Activated naive CD4-positive, alpha-beta T cell treated with anti-CD3 and anti-CD28 coated beads, Interleukin-2, amount 10 ng/mL, durations not matched to agents 7 days and 5 days (primary cell): ENCODE data around the gene ZNF518B.
"Not testable (repeated sequence)": the region's sequence is repeated elsewhere in the genome, so short reads cannot be mapped to it uniquely, and the experiment has no call there.

Source experiments
- CTCF ChIA-PET: fragments of 350-600 bp; sonication (Branson Sonifier 250); formaldehyde crosslinking; loops from one replicate; lab custom pipeline; 2021; ENCODE audit warnings: antibody characterized with exemption; lab: Charles Lee
- DNase-seq: peaks from one replicate; pipeline ENCODE4 v3.0.0-alpha.2; 2020
- H3K27ac Mint-ChIP-seq: one replicate; pipeline ENCODE4 v1.8.0; 2021; ENCODE audit warnings: mild to moderate bottlenecking, moderate library complexity, mixed read lengths
- H3K27me3 Mint-ChIP-seq: one replicate; pipeline ENCODE4 v1.8.0; 2021; ENCODE audit warnings: mild to moderate bottlenecking, mixed read lengths
- H3K36me3 Mint-ChIP-seq: one replicate; pipeline ENCODE4 v1.8.0; 2021; ENCODE audit warnings: mixed read lengths
- H3K4me1 Mint-ChIP-seq: one replicate; pipeline ENCODE4 v1.8.0; 2021; ENCODE audit warnings: mixed read lengths
- H3K4me3 Mint-ChIP-seq: one replicate; pipeline ENCODE4 v1.8.0; 2021; ENCODE audit warnings: mild to moderate bottlenecking, moderate library complexity, mixed read lengths
- H3K9me3 Mint-ChIP-seq: one replicate; pipeline ENCODE4 v1.8.0; 2021; ENCODE audit warnings: mixed read lengths

The ZNF518B gene

GRCh38 chr4:10441512-10441911 lies 15.7 kb downstream of the ZNF518B start:
- no peak overlapping the region for H3K4me3 Mint-ChIP-seq
- CTCF ChIA-PET, result interaction anchor here (1.7 kb wide), 1 partner anchor 19 kb away, joined by 4 read pairs; no protein-coding TSS in a partner anchor

DNA sequence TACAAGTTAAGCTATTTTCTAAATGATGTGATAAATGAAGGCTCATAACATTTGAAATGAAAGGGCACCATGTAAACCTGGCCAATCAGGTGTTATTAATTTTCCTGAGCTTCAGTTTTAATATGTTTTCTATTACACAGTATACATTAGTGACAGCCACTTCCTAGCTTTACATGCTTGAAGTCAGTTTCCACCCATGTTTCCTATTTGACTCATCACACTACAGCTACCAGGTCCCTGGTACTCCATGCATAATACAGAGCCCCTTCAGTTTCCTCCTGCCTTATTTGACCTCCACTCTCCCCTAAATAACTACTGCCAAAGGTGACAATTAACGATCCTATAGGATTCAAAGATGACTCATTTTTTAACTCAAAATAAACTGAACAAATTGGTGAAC lies 18.3 kb downstream of the ZNF518B start:
- Mint-ChIP-seq H3K27ac (no peak overlapping the region), H3K27me3 (no peaks in the 10 kb centered on the region), H3K4me3 (no peak overlapping the region), H3K36me3 (peaks cover 18% of the 10 kb centered on the region), H3K4me1 (no peaks in the 10 kb centered on the region), H3K9me3 (peaks cover 19% of the 10 kb centered on the region)
- CTCF ChIA-PET, result no interaction called here
- no peak for DNase-seq

More at GRCh38 chr4:10441512-10441911, 15.7 kb downstream of the ZNF518B start:
- H3K36me3 Mint-ChIP-seq, result peaks cover 44% of the 10 kb centered on the region
- no peaks in the 10 kb centered on the region for H3K4me1 Mint-ChIP-seq
- DNase-seq, result no peak
- H3K27ac Mint-ChIP-seq, result no peak overlapping the region
- peaks cover 40% of the 10 kb centered on the region for H3K9me3 Mint-ChIP-seq
- H3K27me3 Mint-ChIP-seq, result no peaks in the 10 kb centered on the region

DNA sequence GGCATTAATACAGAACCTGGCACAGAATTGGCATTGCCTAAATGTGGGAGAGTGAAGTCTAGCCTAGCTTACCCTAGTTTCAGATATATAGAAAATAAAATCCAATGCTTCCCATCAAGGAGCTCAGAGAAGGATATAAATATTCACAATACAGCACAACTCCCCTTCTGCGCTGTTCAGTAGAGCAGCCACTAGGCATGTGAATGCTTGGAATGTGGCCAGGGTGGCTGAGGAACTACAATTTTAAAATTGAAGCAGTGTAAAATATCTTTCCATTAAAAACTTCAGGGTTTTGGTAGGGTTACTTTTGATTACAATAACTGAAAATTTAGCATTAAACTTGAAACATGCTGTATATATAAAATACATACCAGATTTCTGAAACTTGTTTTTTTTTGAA lies 19.5 kb downstream of the ZNF518B start:
- H3K27me3 Mint-ChIP-seq, result no peaks in the 10 kb centered on the region
- CTCF ChIA-PET, result no interaction called here
- H3K27ac Mint-ChIP-seq, result no peak overlapping the region

DNA sequence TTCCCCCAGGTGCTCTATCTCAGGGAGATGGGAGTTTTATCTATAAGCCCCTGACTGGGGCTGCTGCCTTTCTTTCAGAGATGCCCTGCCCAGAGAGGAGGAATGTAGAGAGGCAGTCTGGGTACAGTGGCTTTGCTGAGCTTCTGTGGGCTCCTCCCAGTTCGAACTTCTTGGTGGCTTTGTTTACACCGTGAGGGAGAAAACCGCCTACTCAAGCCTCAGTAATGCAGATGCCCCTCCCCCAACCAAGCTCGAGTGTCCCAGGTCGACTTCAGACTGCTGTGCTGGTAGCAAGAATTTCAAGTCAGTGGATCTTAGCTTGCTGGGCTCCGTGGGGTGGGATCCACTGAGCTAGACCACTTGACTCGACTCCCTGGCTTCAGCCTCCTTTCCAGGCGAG lies 29.5 kb downstream of the ZNF518B start:
- DNase-seq, H3K27ac Mint-ChIP-seq, H3K36me3 Mint-ChIP-seq, H3K4me3 Mint-ChIP-seq, CTCF ChIA-PET, H3K27me3 Mint-ChIP-seq, H3K4me1 Mint-ChIP-seq, H3K9me3 Mint-ChIP-seq: not testable (repeated sequence)

More for the DNA sequence above, 19.5 kb downstream of the ZNF518B start:
- peaks cover 7% of the 10 kb centered on the region for H3K36me3 Mint-ChIP-seq
- H3K4me1 Mint-ChIP-seq, result no peaks in the 10 kb centered on the region
- DNase-seq, result no peak
- peaks cover 7% of the 10 kb centered on the region for H3K9me3 Mint-ChIP-seq
- no peak overlapping the region for H3K4me3 Mint-ChIP-seq

GRCh38 chr4:10421344-10422055 lies 35.7 kb downstream of the ZNF518B start:
- Mint-ChIP-seq H3K36me3 (no peaks in the 10 kb centered on the region), H3K4me1 (peaks cover 18% of the 10 kb centered on the region), H3K27ac (peak overlapping the region; percentile 56), H3K9me3 (peaks cover 2% of the 10 kb centered on the region), H3K4me3 (no peak overlapping the region), H3K27me3 (no peaks in the 10 kb centered on the region)
- DNase-seq, result no peak
- CTCF ChIA-PET, result interaction anchor here (0.8 kb wide), 1 partner anchor 18 kb away, joined by 4 read pairs; no protein-coding TSS in a partner anchor

- Mint-ChIP-seq H3K27ac (no peak overlapping the region), H3K4me1 (peaks cover 35% of the 10 kb centered on the region), H3K27me3 (no peaks in the 10 kb centered on the region), H3K36me3 (no peaks in the 10 kb centered on the region), H3K9me3 (no peaks in the 10 kb centered on the region), H3K4me3 (no peak overlapping the region)
- CTCF ChIA-PET, result no interaction called here
- no peak for DNase-seq
Measured at GRCh38 chr4:10417740-10418139, 39.5 kb downstream of the ZNF518B start.

DNA sequence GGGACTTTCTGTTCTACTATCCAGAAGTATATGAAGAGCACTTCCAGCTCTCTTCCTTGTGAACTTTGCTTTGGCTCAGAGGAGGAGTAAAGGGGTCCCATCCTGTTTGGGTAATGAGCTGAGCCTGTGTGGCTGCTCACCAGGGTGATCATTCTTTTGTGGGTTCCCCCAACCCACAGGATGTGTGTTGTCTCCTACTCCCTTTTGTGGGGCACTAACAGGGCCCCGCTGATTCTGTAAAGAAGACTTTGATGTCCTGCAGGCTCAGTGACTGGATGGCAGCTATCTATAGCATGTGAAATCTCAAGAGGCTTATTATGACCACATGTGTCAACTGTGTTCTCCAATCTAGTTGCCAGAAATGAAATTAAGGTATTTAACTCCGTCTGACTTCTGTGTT lies 40.8 kb downstream of the ZNF518B start:
- CTCF ChIA-PET, result no interaction called here
- Mint-ChIP-seq H3K36me3 (no peaks in the 10 kb centered on the region), H3K27ac (peak overlapping the region; percentile 56), H3K9me3 (no peaks in the 10 kb centered on the region), H3K27me3 (peaks cover 3% of the 10 kb centered on the region), H3K4me1 (peaks cover 34% of the 10 kb centered on the region), H3K4me3 (no peak overlapping the region)
- DNase-seq, result peak; percentile 58

DNA sequence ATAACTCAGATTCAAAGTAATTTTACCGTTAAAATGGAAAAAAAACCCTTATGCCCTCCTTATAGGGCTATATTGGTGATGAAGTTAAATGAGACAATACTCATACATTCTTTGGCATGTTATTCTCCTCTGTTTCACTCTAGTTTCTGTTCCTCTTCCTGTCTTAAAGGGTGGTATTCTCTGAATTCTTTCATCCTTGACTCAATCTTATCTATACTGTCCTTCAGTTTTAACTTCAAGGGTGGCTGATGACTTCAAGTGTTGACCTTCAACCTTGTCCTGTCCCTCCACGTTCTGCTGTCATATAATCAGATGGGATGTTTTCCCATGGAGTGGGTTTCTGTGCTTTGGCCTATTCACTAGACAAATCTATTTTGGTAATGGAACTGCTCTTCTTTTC lies 44.0 kb downstream of the ZNF518B start:
- Mint-ChIP-seq H3K9me3 (no peaks in the 10 kb centered on the region), H3K27ac (no peak overlapping the region), H3K4me1 (peaks cover 30% of the 10 kb centered on the region), H3K27me3 (peaks cover 3% of the 10 kb centered on the region), H3K4me3 (no peak overlapping the region), H3K36me3 (no peaks in the 10 kb centered on the region)
- CTCF ChIA-PET, result no interaction called here
- no peak for DNase-seq

- Mint-ChIP-seq H3K9me3 (no peaks in the 10 kb centered on the region), H3K4me1 (no peaks in the 10 kb centered on the region), H3K27me3 (no peaks in the 10 kb centered on the region), H3K36me3 (no peaks in the 10 kb centered on the region), H3K4me3 (no peak overlapping the region), H3K27ac (no peak overlapping the region)
- no peak for DNase-seq
- CTCF ChIA-PET, result interaction anchor here (1.2 to 8.8 kb wide), 2 partner anchors 55 to 244 kb away, joined by 5 to 163 read pairs; no protein-coding TSS in a partner anchor
Measured at GRCh38 chr4:10405672-10406071, 51.6 kb downstream of the ZNF518B start.

- Mint-ChIP-seq H3K4me3 (no peak overlapping the region), H3K27ac (no peak overlapping the region)
Measured at GRCh38 chr4:10403633-10404445, 53.4 kb downstream of the ZNF518B start.

DNA sequence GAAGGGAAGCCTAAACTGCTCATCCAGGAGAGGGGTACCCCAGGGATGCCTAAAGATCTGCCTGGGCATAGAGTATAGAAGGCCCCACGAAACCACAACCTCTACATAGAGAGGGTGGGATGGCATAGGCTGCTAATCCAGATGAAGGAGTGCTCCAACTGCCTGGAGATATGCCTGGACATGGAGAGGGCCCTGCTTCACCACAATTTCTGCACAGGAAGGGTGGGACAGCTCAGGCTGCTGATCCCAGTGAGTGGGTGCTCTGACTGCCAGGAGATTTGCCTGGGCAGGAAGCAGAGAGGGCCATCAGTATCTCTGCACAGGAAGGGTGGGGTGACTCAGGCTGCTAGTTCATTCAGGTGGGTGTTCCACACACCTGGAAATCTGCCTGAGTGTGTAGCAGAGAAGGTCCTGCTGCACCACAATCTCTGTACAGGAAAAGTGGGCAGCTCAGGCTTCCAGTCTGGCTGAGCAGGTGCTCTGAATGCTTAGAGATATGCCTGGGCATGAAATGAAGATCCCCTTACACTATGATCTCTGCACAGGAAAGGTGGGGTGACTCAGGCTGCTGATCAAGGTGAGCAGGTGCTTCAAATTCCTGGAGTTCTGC lies 61.1 kb downstream of the ZNF518B start:
- CTCF ChIA-PET, result no interaction called here
- Mint-ChIP-seq H3K4me1 (peaks cover 17% of the 10 kb centered on the region), H3K27ac (peak overlapping the region; percentile 46), H3K36me3 (no peaks in the 10 kb centered on the region), H3K9me3 (peaks cover 4% of the 10 kb centered on the region), H3K4me3 (no peak overlapping the region), H3K27me3 (peaks cover 22% of the 10 kb centered on the region)
- DNase-seq, result no peak

More at GRCh38 chr4:10403633-10404445, 53.4 kb downstream of the ZNF518B start:
- H3K4me1 Mint-ChIP-seq, result no peaks in the 10 kb centered on the region
- H3K36me3 Mint-ChIP-seq, result no peaks in the 10 kb centered on the region
- H3K9me3 Mint-ChIP-seq, result no peaks in the 10 kb centered on the region
- H3K27me3 Mint-ChIP-seq, result no peaks in the 10 kb centered on the region
- CTCF ChIA-PET, result interaction anchor here (0.9 to 8.8 kb wide), 11 partner anchors 9 to 701 kb away, joined by 3 to 163 read pairs (median 4); no protein-coding TSS in a partner anchor
- no peak for DNase-seq
